GM18909 (cell line): ENCODE results near the gene LDLRAD4.
A peak's percentile ranks its signal among the peaks of the same experiment; 100 is the strongest.

Experiments used
- ATAC-seq: cut with Tn5 transposase; IDR thresholded peaks from one replicate; pipeline ENCODE4 v1.9.1; 2021; ENCODE audit warnings: mild to moderate bottlenecking; ENCODE audit not compliant: unreplicated experiment, poor library complexity

The LDLRAD4 gene

DNA sequence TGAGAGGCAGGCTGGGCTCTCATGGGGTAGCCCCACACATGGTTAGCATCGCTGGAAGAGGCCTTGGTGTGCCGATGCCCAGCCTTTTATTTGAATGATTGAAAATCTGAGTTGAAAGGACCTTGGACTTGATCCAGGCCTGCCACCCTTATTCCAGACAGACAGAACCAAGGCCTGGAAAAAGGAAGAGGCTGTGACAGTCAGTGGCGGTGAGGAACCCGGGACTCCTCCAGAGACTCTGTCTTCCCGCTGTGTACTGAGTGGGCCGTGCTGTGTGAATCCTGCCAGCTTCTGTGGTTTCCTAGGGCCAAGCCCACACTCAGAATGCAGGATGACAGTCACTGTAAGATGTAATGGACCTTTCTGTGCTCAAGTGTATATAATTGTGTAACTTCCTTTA lies 218.5 kb downstream of the LDLRAD4 start:
- no peak for ATAC-seq

DNA sequence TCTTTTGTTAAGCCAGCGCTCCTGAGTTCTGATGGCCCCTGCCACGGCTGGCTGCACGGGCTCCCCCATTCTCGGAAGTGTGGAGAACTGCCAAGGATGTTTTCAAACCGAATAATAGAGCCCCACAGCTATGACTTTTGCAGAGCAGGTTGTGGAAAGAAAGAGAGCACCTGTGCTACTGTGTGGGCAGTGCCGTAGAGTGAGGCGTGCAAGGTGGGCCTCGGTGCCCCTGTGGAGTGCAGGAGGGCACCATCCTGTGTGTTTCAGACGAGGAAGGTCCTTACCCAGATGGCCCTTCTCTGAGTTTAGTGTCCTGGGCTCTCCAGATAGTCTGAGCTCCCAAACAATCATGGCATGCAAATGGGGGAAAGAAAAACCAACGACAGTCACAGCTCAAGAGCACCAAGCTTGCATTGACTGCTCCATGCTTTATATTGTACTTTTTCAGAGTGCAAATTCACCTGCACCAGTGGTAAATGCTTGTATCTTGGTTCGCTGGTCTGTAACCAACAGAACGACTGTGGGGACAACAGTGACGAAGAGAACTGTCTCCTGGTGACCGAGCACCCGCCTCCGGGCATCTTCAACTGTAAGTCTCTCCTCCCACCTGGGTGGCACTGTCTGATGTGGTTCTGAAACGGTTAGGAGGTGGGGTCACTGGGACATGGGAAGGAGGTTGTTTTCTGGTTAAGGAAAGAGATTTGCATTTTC lies 219.4 kb downstream of the LDLRAD4 start:
- no peak for ATAC-seq

DNA sequence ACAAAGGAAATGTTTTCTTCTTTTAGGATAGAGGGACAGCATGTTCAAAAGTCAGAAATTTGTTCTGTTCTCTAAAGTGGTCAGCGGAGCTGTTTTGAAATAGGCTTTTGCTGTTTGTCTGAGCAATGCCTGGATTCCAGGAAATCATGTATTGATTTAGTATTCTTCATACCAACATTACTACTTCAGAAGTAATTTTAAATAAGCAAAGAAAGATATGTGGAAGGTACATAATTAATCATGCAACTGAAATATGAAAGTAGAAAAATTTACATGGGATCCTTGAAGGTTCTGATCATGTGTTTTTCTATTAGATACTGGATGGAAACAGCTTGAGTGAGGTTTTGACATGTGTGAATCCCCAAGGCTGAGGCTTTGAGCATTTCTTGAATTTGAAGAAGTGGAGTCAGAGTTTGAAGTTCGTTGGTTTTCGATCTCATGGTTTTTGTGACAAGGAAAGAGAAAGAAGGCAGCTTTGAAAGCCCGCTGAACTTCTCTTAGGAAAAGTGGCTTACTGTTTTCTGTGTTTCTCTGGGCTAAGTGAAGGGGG lies 220.0 kb downstream of the LDLRAD4 start:
- no peak for ATAC-seq

DNA sequence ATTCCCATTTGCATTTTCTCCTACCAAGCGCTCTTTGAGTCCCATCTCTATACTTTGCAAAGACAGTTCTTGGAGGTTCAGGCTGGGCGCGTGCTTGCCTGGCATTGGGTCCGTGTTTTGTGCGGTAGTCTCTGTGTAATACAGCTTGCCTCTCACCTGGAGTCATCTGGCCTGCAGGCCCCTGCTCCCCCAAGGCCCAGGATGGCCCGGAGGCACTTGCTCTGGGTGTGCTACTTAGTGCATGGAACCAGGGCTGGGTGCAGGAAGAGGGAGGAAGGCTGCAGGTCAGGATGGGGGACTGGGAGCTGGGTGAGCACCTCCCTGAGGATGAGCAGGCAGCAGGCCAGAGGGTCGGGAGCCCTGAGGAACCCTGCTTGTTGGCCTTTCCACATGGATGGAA lies 220.9 kb downstream of the LDLRAD4 start:
- no peak for ATAC-seq

DNA sequence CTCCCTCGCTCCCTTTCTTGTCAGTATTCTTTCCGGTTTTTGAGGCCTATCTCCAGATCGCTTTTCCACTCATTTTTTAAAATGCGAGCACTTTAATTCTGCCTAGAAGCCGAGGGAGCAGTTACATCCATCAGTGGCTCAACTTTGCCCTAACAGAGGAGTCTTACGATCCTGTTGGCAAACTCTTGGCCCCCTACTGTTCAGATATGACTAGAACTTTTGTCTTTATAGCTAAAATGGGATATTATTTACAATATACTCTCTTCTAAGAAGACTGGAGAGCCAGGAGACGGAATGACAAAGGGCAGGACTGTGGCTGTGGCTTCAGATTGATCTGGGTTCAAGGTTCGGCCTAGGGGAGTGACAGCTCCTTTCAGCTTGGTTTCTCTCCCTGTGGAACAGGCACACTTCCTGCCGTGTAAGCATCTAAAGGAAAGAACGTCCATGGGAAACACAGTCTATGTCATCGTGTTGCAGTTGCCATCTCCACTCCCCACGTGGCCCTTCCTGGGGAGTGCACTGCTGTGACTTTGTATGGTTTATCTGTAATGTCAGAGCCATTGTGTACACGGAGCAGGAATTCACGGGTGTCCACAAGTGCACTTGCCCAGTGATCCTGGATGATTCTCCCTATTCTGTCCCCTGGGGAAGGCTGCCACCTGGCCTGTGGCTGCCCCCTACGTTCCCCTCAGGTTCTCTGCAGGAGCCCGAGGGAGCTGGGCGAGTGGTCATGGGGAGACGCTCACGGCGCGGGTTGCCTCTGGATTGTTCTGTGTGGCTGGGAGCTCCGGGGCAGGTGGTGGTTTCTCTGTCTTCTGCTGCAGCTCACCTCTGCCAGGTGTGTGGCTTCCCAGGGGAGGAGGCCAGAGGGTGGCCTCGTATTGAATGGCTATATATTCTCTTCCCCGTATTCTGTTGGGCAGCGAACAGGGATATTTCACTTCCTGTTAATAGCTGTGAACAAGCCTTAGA lies 222.0 kb downstream of the LDLRAD4 start:
- no peak for ATAC-seq

DNA sequence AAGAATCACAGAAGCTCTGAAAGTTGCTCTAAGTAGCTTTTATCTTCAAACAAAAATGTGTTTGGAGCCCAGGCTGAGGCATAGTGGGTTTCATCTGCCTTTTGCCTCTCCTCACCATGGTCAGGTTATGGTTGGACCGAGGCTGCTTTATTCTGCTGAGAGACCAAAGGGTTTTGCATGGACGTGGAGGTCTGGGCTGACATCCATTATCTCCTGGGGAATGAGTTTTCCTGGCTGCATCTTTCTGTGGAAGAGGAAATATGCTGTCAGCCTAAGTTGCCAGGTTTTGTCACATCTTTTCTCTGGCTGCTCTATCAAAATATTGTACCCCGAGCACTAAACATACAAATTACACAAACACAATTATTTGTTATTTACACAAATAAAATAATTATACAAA lies 223.2 kb downstream of the LDLRAD4 start:
- no peak for ATAC-seq

DNA sequence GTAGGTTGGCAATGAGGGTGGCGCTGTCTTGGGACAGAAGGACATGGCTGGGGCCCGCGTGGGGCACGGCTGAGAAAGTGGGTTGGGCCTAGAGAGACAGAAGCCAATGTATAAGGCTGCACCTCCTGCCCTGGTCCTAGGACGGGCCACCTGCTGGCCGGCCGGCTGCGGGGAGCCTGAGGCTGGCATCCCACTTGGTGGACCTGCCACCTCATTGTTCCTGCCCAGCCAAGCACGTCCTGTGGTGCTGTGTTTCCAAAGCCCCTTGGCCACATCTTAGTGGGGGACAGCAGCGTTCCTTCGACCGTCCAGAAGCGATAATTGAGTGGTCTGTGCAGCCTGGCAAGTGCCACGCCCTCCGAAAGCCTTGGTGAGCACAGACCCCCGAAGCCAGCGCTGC lies 223.9 kb downstream of the LDLRAD4 start:
- ATAC-seq: no peak

DNA sequence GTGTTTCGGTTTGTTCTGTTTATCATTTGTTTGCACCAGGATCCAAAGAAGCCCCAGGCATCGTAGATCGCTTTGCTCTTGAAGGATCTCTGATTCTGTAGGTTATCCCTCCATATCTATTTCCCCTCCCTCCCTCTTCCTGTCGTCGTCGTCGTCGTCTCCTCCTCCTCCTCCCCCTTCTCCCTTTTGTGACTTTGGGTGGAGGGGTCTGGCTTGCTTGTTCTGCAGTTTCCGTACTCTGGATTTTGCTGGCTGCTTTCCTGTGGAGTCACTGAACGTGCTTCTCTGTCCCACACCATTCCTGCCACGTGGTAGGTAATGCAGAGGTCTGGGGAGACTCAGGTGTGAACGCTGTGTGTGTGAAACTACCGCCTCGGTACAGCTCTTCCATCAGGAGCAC lies 225.0 kb downstream of the LDLRAD4 start:
- no peak for ATAC-seq

DNA sequence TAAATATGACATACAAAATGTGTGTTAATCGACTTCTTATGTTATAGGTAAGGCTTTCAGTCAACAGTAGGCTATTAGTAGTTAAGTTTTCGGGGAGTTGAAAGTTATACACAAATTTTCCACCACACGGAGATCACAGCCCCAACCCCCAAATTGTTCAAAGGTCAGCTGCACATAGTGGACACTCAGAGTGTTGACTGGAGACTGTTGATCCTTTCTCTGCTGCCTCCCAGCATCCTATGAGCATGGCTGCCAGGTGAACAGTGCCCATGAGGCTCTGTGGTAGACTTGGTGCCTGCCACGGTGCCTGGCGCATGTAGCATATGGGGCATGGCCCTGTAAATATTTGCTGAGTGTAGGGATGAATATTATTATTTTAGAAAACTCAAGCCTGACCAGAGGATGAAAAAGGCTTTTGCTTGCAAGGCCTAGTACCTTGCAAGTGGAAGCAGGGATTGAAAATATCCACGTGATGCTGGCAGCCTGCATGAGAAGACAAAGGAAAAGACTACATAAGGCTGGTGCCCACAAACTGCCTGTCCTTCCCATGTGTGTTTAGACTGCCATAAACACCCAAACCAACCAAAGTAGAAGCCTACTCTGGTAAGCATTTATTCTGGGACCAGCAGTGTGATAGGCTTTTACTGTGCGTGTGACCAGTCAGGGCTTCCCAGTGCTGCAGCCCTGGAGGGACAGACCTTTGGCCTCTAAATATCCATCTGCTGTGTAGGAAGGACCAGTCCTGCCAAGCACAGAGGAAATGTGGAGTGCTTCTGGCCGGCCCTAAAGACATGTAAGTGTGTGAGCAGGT lies 226.1 kb downstream of the LDLRAD4 start:
- ATAC-seq: no peak

DNA sequence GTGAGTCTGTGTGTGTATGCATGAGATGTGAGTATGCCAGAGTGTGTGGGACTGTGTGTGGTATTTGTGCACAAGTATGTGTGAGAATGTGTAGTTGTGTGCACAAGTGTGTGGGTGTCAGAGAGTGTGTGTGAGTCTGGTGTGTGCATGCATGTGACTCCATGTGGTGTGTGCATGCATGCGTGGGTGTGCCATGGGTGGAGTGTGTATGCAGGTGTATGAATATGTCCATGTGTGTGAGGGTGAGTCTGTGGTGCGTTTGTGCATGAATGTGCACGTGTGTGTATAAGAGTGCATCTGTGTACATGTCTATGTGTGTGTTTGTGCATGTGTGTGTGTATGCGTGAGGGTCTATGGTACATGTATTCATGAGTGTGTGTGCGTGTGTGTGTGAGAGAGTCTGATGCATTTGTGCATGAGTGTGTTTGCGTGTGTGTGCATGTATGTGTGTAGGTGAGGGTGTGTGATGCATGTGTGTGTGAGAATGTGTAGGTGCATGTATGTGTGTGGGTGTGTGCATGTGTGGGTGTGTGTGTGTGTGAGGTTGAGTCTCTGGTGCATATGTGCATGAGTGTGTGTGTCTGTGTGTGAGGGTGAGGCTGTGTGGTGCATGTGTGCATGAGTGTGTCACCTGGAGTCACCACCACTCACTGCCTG lies 226.8 kb downstream of the LDLRAD4 start:
- no peak for ATAC-seq

DNA sequence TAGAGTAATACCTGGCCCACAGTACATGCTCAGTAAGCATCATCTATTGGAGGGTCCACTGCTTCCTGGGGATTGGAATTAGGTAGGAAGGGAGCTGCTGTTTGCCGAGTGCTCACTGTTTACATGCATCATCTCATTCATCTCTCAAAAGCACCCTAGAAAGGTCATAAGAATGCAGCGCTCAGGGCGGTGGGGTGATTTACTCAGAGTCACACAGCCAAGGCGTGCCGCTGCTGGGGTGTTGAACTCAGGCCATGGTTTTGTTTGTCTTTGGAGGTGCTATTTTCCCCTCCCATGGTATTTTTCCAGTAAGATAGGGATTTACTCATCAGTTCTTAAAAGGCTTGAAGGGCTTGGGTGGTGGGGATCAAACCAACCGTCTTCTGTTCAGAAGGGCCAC lies 227.5 kb downstream of the LDLRAD4 start:
- ATAC-seq: no peak

DNA sequence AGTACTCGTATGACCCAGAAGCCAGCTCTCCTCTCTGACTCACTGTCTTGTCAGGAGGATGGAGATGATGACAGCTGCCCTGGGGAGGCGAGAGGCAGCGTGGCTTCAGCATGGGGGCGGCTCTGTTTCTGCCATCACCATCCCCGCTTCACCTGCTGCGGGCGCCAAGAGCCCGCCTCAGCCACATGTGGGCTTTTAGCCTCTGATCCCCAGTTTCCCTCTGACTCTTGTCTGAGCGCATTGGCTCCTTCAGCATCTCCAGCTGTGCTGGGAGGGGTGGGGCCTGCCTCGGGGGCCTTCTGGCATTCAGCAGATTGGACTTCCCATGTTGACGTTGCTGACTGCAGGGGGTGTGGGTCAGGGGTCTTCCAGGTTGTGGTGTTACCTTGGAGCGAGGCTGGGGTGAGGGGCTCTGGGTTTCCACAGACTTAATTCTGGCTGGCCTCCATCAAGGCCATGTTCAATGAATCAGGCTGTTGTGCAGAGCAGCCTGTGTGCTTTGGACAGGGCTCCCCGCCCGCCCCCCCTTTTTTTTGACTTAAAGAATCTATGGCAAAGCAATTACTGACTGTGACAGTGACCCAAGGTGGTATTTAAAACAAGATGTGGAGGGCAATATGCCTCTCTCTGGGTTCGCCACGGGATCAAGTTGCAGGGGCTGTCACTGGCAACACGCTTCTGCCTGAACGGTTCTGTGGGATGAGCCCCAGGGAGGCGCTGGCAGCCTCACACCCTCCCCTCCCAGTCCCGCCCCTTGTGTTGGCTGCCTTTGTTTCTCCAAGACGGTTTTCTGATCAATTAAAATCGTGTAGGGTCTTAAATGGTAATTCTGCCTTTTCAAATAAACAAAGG lies 228.3 kb downstream of the LDLRAD4 start:
- no peak for ATAC-seq

DNA sequence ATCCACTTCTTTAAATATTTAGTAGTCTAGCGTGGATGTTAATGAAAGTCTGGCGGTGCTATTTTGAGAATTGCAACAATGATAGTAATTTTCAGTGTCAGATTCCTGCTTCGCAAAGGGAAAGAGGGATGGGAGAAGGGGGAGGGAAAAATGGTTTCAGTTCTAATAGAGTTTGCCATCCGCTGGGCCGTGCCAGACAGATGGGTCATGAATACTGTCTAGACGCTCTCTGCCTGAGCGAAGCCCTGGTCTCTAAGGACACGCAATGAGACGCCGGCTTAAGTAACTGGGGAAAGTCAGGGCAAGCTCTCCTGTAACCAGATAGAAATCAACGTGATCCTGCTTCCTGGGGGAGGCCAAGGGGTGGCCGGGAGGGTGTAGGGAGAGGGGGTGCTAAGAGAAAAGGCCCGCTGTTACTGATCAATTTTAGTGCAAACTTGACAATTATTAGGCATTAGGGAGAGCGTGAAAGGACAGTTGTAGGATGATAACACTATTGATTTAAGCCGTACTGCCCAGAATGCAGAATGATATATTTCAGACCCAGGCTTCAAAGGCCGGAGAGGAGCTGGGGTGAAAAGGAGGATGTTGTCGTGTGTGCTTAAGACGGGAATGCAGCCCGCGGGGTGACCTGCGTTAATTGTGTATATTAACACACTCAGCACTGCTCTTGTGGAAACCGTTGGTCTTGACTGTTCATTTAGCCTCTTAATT lies 229.2 kb downstream of the LDLRAD4 start:
- ATAC-seq: no peak

DNA sequence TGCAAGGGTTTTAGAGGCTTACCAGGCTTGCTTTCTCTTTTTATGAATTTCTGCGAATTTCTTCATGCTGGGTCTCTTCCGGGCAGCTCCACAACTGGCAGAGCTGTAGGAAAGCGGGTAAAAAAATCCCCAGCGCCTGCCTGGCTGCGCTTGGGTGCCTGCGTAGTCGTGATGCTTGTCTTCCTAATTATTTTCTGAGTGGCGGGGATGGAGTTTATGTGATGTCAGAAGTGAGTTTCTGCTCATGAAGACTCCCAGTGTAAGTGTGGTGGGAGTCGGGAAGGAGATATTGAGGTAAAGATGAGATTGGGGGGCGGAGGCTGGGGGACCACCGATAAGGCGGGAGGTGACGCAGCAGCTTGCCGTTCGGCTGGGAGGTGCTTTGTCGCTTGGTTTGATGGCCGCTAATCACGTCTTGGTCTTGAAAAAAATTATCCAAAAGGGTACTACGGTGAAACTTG lies 229.8 kb downstream of the LDLRAD4 start:
- no peak for ATAC-seq

DNA sequence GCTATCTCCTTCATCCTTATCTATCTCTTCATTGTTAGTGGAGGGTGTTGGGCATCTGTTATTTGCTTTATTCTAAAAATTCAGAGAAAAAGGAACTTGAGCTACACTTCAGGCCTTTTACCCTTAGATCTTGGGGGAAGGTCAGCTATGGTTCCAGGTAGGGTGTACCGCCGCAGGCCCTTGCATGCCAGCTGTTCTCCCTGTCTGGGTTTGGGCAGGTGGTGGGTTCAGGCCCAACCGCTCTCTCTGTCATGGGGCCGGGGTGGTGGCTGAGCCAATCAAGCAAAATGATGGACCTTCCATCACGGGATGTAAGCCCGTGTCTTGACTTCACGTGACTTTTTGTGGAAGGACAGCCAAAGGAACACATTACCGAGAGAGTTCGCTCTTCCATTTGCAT lies 231.1 kb downstream of the LDLRAD4 start:
- no peak for ATAC-seq

DNA sequence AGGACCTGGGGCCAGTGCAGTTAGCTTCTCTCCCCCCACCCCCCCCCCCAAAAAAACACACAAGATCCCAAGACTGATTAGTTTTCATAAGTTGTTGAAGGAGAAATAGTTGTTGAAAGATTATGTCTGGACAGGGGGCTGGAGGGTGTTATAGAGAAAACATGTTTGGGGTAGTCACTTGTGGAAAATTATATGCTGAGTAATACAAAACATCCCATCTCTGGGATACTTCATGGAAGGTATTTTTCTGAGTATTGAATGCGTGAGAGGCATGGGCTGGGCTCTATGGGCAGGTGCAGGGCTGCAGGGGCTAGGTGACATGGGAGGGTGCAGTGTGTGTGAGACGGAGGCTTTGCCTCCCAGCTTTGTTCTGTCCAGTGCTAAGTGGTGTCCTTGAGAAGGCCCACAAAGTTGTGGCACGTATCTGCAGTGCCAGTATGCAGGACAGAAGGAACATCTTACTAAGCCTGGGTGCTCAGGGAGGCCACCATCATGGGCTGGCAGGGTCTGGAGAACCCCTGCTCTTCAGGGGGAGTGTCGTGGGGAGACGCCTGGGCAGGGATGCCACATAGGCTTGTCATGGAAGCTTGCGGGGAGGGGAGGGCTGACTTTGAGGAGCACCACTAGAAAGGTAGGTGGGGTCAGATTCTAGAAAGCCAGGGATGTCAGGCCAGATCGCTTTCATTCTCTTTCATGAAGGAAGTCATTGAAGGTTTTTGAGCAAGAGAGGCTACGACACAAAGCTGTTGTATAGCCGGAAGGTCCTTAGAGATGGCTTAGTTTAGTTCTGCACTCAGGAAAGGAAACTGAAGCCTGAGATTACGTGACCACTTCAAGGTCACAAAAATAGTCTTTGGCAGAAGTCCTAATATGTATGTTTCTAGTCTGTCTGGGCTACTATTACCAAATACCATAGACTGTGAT lies 232.0 kb downstream of the LDLRAD4 start:
- ATAC-seq: peak; percentile 77

DNA sequence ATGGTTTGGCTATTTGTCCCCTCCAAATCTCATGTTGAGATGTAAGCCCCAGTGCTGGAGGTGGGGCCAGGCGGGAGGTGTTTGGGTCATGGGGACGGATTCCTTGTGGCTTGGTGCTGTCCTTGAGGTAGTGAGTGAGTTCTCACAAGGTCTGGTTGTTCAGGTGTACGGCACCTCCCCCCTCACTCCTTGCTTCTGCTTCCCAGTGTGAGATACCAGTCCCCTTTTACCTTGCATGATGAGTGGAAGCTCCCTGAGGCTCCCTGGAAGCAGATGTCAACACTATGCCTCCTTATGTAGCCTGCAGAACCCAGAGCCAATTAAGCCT lies 232.6 kb downstream of the LDLRAD4 start:
- ATAC-seq: no peak
